Stimulated activated CD4-positive, alpha-beta T cell treated with anti-CD3 and anti-CD28 coated beads, Interleukin-1b, Interleukin-23, amount 100 ng/mL, for 48 hours (primary cell): Measurements from ENCODE around the gene UVRAG.
"Not testable (repeated sequence)": the region's sequence is repeated elsewhere in the genome, so short reads cannot be mapped to it uniquely, and the experiment has no call there.

Source experiments
- DNase-seq: peaks from one replicate; pipeline ENCODE4 v3.0.0-alpha.2; 2020

Gene UVRAG

DNA sequence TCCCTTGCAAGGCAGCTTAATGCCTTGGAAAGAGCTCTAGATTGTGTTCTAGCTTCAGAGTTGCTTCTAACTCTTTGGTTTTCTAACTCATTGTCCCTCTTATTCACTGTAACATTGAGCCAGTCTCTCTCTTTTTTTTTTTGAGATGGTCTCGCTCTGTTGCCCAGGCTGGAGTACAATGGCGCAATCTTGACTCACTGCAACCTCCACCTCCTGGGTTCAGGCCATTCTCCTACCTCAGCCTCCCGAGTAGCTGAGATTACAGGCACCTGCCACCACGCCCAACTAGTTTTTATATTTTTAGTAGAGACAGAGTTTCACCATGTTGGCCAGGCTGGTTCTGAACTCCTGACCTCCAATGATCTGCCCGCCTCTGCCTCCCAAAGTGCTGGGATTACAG lies 266.1 kb downstream of the UVRAG start:
- DNase-seq: not testable (repeated sequence)

- DNase-seq: no peak
These were observed 268.8 kb downstream of the UVRAG start for GRCh38 chr11:76083563-76084451.

GRCh38 chr11:76085270-76085669 lies 270.3 kb downstream of the UVRAG start:
- DNase-seq: no peak

DNA sequence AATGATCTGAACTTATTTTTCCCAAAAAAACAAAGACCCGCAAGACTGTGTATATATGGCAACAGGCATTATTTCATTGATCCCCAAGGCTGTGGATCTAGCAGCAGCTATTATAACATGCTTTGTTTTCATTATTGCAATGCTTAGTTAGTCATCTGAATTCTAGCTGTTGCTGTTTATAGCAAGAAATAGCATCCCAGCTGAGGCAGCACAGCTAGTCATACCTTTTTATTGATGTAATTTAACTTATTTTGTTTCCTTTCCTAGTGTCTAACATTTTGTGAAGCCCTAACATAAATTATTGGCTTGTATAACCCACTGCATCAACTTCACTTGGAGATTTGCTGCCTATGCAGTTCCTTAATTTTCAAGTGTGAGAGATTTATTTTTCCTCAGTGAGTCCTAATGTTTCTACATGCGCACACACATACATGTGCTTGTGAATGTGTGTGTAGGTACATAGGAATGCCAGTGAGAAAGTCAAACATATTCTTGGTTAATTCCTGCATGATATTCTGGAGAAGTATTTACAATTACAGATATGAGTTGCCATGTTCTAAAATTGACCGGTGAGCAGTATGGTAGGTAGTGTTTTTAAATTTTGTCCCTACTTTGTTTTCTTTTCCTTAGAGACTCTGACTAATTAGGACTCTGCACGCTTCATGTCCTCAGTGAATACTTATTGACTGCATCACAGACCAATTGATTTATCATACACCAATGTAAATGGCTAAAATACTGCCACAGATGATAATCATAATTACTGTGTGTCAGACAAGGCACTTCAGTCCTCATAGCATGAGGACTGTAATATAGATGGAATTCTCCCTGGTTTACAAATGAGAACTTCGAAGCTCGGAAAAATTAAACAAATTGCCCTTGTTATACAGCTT lies 272.0 kb downstream of the UVRAG start:
- no peak for DNase-seq

GRCh38 chr11:76087749-76088148 lies 272.7 kb downstream of the UVRAG start:
- DNase-seq: no peak

DNA sequence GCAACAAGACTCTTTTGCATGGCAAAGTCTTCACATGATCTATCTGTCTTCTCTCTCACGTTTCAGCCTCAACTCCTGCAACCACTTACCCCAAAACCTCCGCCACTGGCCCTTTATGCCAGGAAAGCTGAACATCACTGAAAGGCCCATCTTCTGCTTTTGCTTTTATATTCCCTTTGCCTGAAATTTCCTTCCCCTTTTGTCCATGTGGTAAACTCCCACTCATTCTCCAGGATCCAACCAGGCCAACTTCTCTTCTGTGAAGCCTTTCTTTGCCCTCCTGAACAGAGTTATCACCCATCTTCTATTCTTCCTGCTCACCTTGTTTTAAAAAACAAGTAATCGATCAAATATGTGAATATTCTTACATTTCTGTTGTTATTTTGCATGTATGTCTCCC lies 273.5 kb downstream of the UVRAG start:
- DNase-seq: no peak

DNA sequence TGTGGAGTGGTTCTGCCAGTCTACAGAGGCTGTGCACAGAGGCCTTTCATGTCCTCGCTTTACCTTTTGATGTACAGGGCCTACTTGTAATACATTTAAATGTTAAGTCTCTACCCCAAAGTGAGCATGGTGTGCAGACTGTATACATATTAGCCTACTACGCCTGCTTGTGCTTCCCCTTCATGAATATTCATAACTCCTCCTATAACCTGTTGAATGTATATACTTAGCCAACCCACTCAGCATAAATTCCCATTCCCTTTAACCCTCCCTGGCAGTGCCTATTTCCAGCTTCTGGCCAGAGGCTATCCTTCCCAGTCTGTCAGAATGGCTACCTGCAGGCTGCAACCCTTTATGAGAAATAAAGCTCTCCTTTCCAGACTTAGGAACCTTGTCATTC lies 275.2 kb downstream of the UVRAG start:
- no peak for DNase-seq

- no peak for DNase-seq
These were observed 275.8 kb downstream of the UVRAG start for GRCh38 chr11:76090821-76091220.

DNA sequence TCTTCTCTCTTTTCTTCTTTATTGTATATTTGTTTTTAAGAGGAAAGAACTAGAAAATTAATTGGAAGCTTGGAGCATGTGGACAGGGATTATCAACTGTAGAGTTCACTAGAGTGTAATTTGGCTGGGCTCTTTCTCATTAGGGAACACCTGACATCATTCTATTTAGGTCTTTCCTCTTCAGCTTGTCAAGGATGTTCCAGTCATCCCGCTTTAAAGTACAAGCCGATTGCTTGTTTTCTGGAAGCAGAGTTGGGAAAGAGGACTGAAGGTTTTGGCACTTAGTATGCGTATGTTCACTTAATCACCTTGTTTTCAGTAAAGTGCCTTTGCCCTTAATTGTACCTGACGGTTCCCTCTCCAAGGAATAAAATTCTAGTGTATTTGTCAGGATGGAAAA lies 279.7 kb downstream of the UVRAG start:
- no peak for DNase-seq

DNA sequence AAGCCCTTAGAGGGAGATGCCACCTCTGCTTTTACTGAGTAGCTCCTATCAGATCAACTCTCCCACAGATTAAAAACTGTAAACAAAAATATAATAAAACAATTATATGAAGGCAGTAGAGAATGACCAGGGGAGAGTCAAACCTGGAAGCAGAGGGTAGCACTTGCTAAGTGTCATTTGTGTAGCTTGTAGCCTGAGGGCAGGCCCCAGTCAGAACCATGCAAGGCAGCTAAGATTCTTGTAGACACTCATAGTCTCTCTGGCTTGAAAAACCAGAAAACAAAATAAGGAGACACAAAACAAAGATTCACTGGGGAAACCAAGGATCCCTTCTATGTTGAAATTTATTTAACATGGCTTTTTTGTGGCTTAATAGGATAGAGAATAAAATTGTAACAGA lies 280.9 kb downstream of the UVRAG start:
- no peak for DNase-seq

DNA sequence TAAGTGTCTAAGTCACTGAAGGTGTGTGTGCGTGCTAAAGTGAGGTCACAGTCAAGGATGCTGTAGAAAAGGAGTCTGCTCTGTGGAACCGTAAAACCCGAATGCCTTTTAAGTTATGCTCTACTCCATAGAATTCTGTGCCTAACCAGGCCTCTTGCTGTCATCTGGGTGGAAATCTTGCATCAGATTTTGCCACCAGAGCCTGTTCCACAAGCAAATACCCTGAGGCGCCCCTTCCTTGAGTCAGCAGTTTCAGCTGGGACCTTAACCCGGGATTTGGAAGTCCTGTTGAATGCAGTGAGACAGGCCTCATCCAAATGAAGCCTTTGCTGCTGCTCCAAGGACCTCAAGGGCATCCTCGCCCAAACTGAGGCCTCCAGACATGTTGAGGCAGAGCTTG lies 281.5 kb downstream of the UVRAG start:
- DNase-seq: no peak

- no peak for DNase-seq
These were observed 287.8 kb downstream of the UVRAG start for GRCh38 chr11:76102802-76103201.

DNA sequence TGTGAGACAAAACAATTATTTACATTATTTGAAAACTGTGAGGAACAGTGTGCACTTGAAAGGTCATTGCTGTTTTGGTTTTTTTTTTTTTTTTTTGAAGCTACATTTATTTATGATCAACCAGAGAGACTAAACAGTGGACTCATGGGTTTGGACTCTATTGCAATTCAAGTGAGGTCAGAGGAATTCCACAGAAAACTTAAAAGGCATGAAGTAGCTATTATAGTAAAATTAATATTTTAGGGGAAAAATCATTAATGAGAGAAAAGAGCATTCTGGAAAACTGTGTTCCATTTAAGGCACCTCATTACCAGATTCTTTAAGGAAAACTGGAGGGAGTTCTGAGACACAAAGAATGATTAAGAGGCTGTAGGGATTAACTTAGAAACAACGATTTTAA lies 288.4 kb downstream of the UVRAG start:
- no peak for DNase-seq

GRCh38 chr11:76104285-76104684 lies 289.3 kb downstream of the UVRAG start:
- no peak for DNase-seq

GRCh38 chr11:76105637-76106036 lies 290.6 kb downstream of the UVRAG start:
- DNase-seq: no peak

GRCh38 chr11:76107971-76108370 lies 293.0 kb downstream of the UVRAG start:
- DNase-seq: no peak

DNA sequence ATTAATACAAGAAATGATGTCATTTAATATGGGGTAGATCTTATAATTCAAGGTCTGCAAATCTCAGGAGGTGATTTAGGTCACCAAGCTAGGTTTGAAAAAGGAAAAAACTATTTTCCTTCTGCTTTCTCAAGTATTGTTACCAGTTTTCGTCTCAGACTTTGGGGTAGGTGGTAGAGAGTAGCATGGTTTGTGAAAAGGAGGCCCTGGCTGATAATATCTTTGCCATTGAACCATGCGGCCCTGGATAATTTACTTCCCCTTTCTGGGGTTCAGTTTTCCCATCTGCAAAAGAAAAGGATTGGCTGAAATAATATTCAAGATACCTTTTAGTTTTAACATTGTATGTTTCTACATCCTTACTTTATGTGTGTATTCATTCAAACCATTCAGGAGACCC lies 299.2 kb downstream of the UVRAG start:
- DNase-seq: no peak

- DNase-seq: no peak
These were observed 300.5 kb downstream of the UVRAG start for GRCh38 chr11:76115555-76115954.

DNA sequence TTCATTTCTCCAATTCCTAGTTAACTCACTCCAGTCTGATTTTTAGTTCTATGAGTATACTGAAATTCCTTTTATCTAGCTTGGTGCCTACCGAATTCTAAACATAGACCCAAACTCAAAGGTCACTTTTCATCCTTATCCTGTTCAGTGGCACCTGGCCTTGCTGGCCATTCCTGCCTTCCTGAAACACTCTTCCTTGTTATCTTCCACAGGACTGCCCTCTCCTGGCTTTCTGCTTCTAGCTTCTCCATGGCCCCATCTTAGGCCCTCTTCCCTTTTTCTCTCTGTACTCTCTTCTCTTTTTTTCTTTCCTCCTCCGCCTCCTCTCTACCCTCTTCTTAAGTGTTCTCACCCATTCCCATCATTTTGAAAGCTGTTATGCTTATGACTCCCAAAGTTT lies 304.0 kb downstream of the UVRAG start:
- DNase-seq: no peak

- no peak for DNase-seq
These were observed 304.8 kb downstream of the UVRAG start for GRCh38 chr11:76119779-76120178.

DNA sequence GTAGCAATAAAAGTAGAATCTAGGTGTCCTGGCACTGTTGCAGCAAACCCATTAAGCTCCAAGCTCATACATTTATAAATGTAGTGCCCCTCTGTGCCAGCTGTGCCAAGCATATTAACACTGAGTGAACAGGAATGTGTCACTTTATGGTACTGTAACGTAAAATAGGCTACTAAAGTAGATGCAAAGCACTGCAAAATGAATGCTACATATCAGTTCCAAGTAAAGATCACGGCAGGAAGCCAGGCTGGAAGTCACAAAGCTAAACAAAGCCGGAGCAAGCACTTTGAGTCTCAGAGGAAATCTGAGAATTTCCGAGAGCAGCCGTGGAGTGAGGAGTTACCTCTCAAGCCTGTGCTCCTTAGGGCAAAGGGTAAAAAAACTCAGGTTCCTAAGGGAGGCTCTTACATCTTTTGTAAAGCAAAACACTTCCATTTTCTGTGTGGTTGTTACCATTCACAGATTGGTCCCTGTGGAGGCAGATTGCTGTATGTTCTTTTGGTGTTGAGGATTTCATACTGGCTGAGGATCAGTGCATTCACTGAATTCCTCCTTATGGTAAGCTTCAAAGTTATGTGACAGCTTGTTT lies 305.6 kb downstream of the UVRAG start:
- no peak for DNase-seq

- no peak for DNase-seq
These were observed 308.2 kb downstream of the UVRAG start for GRCh38 chr11:76123248-76123647.

- DNase-seq: no peak
These were observed 310.1 kb downstream of the UVRAG start for GRCh38 chr11:76124905-76125770.
